Spleen (tissue), 7 donors: ENCODE measurements around the gene LTBP1.

Experiments used
- POLR2A ChIP-seq, 3 donors: fragments of 450-650 bp; IDR thresholded peaks; one replicate each; pipeline ENCODE4 v1.5.1; 2017; ENCODE audit warnings: antibody characterized with exemption in 3 of 3, mild to moderate bottlenecking in 1 of 3
- TF ChIP-seq, protein P1 (sequence below), 11 experiments: fragments of 200-600 bp in 7 of 11; fragments of 450-650 bp in 4 of 11; sonication (generic) in 4 of 11; IDR thresholded peaks in 8 of 11; conservative IDR thresholded peaks in 3 of 11; 1 replicate in 7 of 11; 2 replicates in 4 of 11; pipeline versions ENCODE4 v1.4.0 to v1.8.0; 2016 to 2021; ENCODE audit warnings: antibody characterized with exemption in 11 of 11, inconsistent platforms in 4 of 11, mild to moderate bottlenecking in 1 of 11
- donor health status: DM: no; HTN: no; CAD: no; lungs with moderate emphysema.
- donor health status: DM: no; HTN: no; CAD: no.
- donor health status: DM: no; HTN: no; CAD: no.

DNA sequence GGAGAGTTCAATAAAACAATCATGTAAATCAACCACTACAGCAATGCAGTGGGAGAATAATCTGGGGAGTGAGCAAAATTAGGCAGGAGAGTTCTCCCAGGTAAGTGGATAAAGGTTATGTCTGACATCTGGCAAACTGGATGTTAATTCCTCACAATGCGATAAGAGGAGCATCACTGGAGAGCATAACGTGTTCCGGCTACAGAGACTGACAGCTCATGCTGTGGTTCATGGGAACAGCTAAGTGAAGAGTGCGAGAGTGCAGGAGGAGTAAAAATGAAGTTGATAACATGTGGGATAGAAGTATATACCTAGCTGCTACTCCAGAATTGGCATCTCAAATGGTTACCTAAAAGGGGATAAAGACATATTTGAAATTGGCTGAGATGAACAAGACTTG, 153.2 kb downstream of the LTBP1 start:
- TF ChIP-seq, protein P1, sequence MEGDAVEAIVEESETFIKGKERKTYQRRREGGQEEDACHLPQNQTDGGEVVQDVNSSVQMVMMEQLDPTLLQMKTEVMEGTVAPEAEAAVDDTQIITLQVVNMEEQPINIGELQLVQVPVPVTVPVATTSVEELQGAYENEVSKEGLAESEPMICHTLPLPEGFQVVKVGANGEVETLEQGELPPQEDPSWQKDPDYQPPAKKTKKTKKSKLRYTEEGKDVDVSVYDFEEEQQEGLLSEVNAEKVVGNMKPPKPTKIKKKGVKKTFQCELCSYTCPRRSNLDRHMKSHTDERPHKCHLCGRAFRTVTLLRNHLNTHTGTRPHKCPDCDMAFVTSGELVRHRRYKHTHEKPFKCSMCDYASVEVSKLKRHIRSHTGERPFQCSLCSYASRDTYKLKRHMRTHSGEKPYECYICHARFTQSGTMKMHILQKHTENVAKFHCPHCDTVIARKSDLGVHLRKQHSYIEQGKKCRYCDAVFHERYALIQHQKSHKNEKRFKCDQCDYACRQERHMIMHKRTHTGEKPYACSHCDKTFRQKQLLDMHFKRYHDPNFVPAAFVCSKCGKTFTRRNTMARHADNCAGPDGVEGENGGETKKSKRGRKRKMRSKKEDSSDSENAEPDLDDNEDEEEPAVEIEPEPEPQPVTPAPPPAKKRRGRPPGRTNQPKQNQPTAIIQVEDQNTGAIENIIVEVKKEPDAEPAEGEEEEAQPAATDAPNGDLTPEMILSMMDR (IDR thresholded peaks at IDR 0.05 in 8 of 11, conservative IDR thresholded peaks at IDR 0.05 in 3 of 11), result no peak
- TF ChIP-seq POLR2A (IDR thresholded peaks at IDR 0.05), result no peak
